Epithelial cell of esophagus (primary cell): ENCODE data around the gene TREML1.

Experiments used
- DNase-seq: peaks from one replicate; pipeline ENCODE4 v3.0.0; 2010; ENCODE audit warnings: low read depth
- H3K4me3 ChIP-seq: 2 replicates; pipeline ENCODE4 v1.5.1; 2011; ENCODE audit warnings: mild to moderate bottlenecking, low read length, control low read depth
- CTCF ChIP-seq: IDR thresholded peaks from 2 replicates; pipeline ENCODE4 v1.5.1; 2011; ENCODE audit warnings: low read depth, mild to moderate bottlenecking, low read length, control low read depth, inconsistent platforms; ENCODE audit not compliant: insufficient read depth; ENCODE audit errors: missing control alignments

Gene TREML1

GRCh38 chr6:41100871-41101287, 53.3 kb downstream of the TREML1 start:
- DNase-seq = no peak

More at GRCh38 chr6:41100871-41101287, 53.3 kb downstream of the TREML1 start:
- no peak overlapping the region for H3K4me3 ChIP-seq
- TF ChIP-seq CTCF = no peak
